Measurements from ENCODE around the gene OSTN.

DNA sequence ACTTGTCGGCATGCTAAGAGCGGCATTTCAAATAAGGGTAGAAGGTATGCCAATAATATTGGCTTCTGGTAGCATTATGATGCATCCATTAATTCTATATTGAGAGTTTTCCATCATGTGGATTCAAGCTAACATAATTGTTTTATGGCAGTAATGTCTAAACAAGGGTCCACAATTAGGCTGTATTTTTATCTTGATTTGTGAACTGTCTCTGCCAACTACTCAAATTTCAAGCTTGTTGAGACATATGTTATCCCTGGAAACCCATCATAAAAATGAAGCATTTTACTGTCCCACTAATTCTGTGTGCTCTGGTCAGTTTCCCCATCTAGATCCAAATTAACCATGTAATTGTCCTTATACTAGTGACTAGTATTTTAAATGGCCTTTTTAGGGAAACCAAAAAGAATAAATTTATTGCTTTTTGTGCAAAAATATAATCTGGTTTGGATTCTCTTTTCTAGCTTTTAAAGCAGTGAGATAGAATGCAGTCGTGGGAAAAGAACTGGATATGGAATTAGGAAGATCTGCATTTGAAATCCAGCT, 1.2 kb upstream of the OSTN start:
- TF ChIP-seq, protein P1, sequence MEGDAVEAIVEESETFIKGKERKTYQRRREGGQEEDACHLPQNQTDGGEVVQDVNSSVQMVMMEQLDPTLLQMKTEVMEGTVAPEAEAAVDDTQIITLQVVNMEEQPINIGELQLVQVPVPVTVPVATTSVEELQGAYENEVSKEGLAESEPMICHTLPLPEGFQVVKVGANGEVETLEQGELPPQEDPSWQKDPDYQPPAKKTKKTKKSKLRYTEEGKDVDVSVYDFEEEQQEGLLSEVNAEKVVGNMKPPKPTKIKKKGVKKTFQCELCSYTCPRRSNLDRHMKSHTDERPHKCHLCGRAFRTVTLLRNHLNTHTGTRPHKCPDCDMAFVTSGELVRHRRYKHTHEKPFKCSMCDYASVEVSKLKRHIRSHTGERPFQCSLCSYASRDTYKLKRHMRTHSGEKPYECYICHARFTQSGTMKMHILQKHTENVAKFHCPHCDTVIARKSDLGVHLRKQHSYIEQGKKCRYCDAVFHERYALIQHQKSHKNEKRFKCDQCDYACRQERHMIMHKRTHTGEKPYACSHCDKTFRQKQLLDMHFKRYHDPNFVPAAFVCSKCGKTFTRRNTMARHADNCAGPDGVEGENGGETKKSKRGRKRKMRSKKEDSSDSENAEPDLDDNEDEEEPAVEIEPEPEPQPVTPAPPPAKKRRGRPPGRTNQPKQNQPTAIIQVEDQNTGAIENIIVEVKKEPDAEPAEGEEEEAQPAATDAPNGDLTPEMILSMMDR (IDR thresholded peaks at IDR 0.05), result no peak
- TF ChIP-seq SMC3 (IDR thresholded peaks at IDR 0.05) (no peak), RAD21 (conservative IDR thresholded peaks at IDR 0.05 in 1 of 2, IDR thresholded peaks at IDR 0.05 in 1 of 2) (no peak)
- TF ChIP-seq, protein P2, sequence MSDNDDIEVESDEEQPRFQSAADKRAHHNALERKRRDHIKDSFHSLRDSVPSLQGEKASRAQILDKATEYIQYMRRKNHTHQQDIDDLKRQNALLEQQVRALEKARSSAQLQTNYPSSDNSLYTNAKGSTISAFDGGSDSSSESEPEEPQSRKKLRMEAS (IDR thresholded peaks at IDR 0.05), result no peak
- TF ChIP-seq, protein P3, sequence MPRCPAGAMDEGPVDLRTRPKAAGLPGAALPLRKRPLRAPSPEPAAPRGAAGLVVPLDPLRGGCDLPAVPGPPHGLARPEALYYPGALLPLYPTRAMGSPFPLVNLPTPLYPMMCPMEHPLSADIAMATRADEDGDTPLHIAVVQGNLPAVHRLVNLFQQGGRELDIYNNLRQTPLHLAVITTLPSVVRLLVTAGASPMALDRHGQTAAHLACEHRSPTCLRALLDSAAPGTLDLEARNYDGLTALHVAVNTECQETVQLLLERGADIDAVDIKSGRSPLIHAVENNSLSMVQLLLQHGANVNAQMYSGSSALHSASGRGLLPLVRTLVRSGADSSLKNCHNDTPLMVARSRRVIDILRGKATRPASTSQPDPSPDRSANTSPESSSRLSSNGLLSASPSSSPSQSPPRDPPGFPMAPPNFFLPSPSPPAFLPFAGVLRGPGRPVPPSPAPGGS (IDR thresholded peaks at IDR 0.05), result no peak

All from A549 (cell line).